Endodermal cell (in vitro differentiated cells): ENCODE measurements around the gene B3GALNT2. TPM values are rescaled to one million over a fixed set of nuclear protein-coding genes. Genes with fewer than 3 reads are reported as not detected.

Experiments used
- DNase-seq: peaks from one replicate; pipeline ENCODE4 v3.0.0-alpha.2; 2017
- H3K27ac ChIP-seq: 2 replicates; pipeline ENCODE4 v1.5.1; 2013; ENCODE audit warnings: mild to moderate bottlenecking, low read depth, low read length, moderate library complexity
- H3K27me3 ChIP-seq: 2 replicates; pipeline ENCODE4 v1.6.1; 2013; ENCODE audit warnings: mild to moderate bottlenecking, low read length, moderate library complexity; ENCODE audit not compliant: insufficient read depth, control insufficient read depth, poor library complexity, severe bottlenecking
- H3K36me3 ChIP-seq: 2 replicates; pipeline ENCODE4 v1.7.0; 2013; ENCODE audit warnings: mild to moderate bottlenecking, low read length, moderate library complexity; ENCODE audit not compliant: control insufficient read depth, insufficient read depth
- H3K4me1 ChIP-seq: one replicate; pipeline ENCODE4 v1.7.0; 2013; ENCODE audit warnings: low read length; ENCODE audit not compliant: control insufficient read depth, insufficient read depth
- H3K4me3 ChIP-seq: 2 replicates; pipeline ENCODE4 v1.5.1; 2013; ENCODE audit warnings: mild to moderate bottlenecking, low read length, moderate library complexity
- H3K9ac ChIP-seq: 2 replicates; pipeline ENCODE4 v1.6.1; 2013; ENCODE audit warnings: mild to moderate bottlenecking, low read length, moderate library complexity; ENCODE audit not compliant: poor library complexity, severe bottlenecking; ENCODE audit errors: extremely low read depth
- H3K9me3 ChIP-seq: 2 replicates; pipeline ENCODE4 v1.6.1; 2013; ENCODE audit warnings: mild to moderate bottlenecking, low read length, moderate library complexity; ENCODE audit not compliant: control insufficient read depth
- H3K27ac Mint-ChIP-seq: 2 replicates; pipeline ENCODE4 v1.8.0; 2020; ENCODE audit warnings: mixed read lengths
- H3K27me3 Mint-ChIP-seq: 2 replicates; pipeline ENCODE4 v1.8.0; 2021; ENCODE audit warnings: mild to moderate bottlenecking, mixed read lengths; ENCODE audit not compliant: insufficient read depth
- H3K36me3 Mint-ChIP-seq: 2 replicates; pipeline ENCODE4 v1.8.0; 2020; ENCODE audit warnings: low read depth, mixed read lengths
- H3K4me1 Mint-ChIP-seq: 2 replicates; pipeline ENCODE4 v1.8.0; 2020; ENCODE audit warnings: mixed read lengths
- H3K4me3 Mint-ChIP-seq: 2 replicates; pipeline ENCODE4 v1.8.0; 2020; ENCODE audit warnings: mild to moderate bottlenecking, moderate library complexity, mixed read lengths
- H3K9me3 Mint-ChIP-seq: 2 replicates; pipeline ENCODE4 v1.8.0; 2020; ENCODE audit warnings: mild to moderate bottlenecking, mixed read lengths
- WGBS, 2 experiments: methylation state at CpG; one replicate each; pipeline versions ENCODE4 v1.1.5 to v1.1.7; 2013; ENCODE audit warnings: missing lambda C conversion rate in 2 of 2, mixed read lengths in 1 of 2; ENCODE audit not compliant: insufficient coverage in 1 of 2, insufficient read length in 1 of 2; 5-methylcytosine and 5-hydroxymethylcytosine counted together
- total RNA-seq, 2 donors: library from RNA; stranded (reverse); fragmentation: NEBNext Ultra II Directional in 1 of 2; extraction: Animal tissue kit (Norgen Biotek cat#: 25700) in 1 of 2; gene quantifications; 2 replicates in 1 of 2; 3 replicates in 1 of 2; pipeline ENCODE4 v1.2.1, GENCODE V29; 2021
- TF ChIP-seq, protein P1 (sequence below): fragments of 200-600 bp; sonication (generic); conservative IDR thresholded peaks from 2 replicates; pipeline ENCODE4 v1.5.0; 2021; ENCODE audit warnings: antibody characterized with exemption, mild to moderate bottlenecking

The B3GALNT2 gene
- total RNA-seq, 2 donors from 2014 or later: 33.0 to 34.3 TPM

- WGBS, 2 experiments: 100% methylated on average over 2 to 4 of the region's 5 CpGs
- Histone ChIP-seq H3K4me3 (no peak overlapping the region), H3K36me3 (peaks cover 31% of the 10 kb centered on the region), H3K27me3 (no peaks in the 10 kb centered on the region), H3K9ac (no peak overlapping the region), H3K4me1 (no peaks in the 10 kb centered on the region), H3K27ac (no peak overlapping the region), H3K9me3 (no peaks in the 10 kb centered on the region)
- H3K27ac Mint-ChIP-seq: no peak overlapping the region
- H3K4me1 Mint-ChIP-seq: no peaks in the 10 kb centered on the region
- H3K27me3 Mint-ChIP-seq: no peaks in the 10 kb centered on the region
- no peak overlapping the region for H3K4me3 Mint-ChIP-seq
- H3K9me3 Mint-ChIP-seq: no peaks in the 10 kb centered on the region
- TF ChIP-seq, protein P1, sequence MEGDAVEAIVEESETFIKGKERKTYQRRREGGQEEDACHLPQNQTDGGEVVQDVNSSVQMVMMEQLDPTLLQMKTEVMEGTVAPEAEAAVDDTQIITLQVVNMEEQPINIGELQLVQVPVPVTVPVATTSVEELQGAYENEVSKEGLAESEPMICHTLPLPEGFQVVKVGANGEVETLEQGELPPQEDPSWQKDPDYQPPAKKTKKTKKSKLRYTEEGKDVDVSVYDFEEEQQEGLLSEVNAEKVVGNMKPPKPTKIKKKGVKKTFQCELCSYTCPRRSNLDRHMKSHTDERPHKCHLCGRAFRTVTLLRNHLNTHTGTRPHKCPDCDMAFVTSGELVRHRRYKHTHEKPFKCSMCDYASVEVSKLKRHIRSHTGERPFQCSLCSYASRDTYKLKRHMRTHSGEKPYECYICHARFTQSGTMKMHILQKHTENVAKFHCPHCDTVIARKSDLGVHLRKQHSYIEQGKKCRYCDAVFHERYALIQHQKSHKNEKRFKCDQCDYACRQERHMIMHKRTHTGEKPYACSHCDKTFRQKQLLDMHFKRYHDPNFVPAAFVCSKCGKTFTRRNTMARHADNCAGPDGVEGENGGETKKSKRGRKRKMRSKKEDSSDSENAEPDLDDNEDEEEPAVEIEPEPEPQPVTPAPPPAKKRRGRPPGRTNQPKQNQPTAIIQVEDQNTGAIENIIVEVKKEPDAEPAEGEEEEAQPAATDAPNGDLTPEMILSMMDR: no peak
- peaks cover 37% of the 10 kb centered on the region for H3K36me3 Mint-ChIP-seq
- no peak for DNase-seq
Measured at GRCh38 chr1:235495030-235495429, 9.2 kb downstream of the B3GALNT2 start.

DNA sequence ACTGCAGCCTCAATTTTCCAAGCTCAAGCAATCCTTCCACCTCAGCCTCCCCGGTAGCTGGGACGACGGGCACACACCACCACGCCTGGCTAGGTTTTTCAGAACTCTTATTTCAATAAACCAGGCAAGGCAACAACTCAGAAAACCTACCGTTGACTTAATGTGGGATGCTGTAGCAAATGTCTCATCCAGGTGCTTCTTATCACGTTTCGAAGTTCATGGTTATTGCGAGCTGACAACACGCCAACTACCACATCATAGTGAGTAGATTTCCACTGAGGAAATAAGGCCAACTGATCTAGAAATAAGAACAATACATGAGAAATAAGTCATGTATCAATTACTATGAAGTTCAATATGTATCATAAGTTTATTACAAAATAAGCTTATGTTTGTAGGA lies 9.7 kb downstream of the B3GALNT2 start:
- peaks cover 31% of the 10 kb centered on the region for H3K36me3 ChIP-seq
- WGBS, 2 experiments: 97 to 98% methylated on average over 5 to 9 of the region's 9 CpGs
- H3K9me3 Mint-ChIP-seq: no peaks in the 10 kb centered on the region

GRCh38 chr1:235491644-235492043 lies 12.6 kb downstream of the B3GALNT2 start:
- peak overlapping the region; percentile 7 for H3K27ac Mint-ChIP-seq

More for the DNA sequence above, 9.7 kb downstream of the B3GALNT2 start:
- Mint-ChIP-seq H3K4me3 (no peak overlapping the region), H3K36me3 (peaks cover 42% of the 10 kb centered on the region), H3K27ac (no peak overlapping the region), H3K27me3 (no peaks in the 10 kb centered on the region), H3K4me1 (no peaks in the 10 kb centered on the region)
- TF ChIP-seq, protein P1: no peak
- H3K9me3 ChIP-seq: no peaks in the 10 kb centered on the region
- no peak for DNase-seq
- no peaks in the 10 kb centered on the region for H3K4me1 ChIP-seq
- H3K4me3 ChIP-seq: no peak overlapping the region
- H3K9ac ChIP-seq: no peak overlapping the region
- no peaks in the 10 kb centered on the region for H3K27me3 ChIP-seq
- no peak overlapping the region for H3K27ac ChIP-seq

More at GRCh38 chr1:235491644-235492043, 12.6 kb downstream of the B3GALNT2 start:
- Histone ChIP-seq H3K4me1 (no peaks in the 10 kb centered on the region), H3K9me3 (no peaks in the 10 kb centered on the region), H3K27ac (no peak overlapping the region), H3K9ac (no peak overlapping the region), H3K36me3 (peaks cover 43% of the 10 kb centered on the region), H3K27me3 (no peaks in the 10 kb centered on the region), H3K4me3 (no peak overlapping the region)
- DNase-seq: no peak
- Mint-ChIP-seq H3K4me3 (no peak overlapping the region), H3K36me3 (peaks cover 55% of the 10 kb centered on the region), H3K9me3 (no peaks in the 10 kb centered on the region), H3K4me1 (no peaks in the 10 kb centered on the region), H3K27me3 (no peaks in the 10 kb centered on the region)
- TF ChIP-seq, protein P1: no peak
- WGBS, 2 experiments: 88 to 96% methylated on average over 1 to 3 of the region's 3 CpGs
